ENCODE data around the gene TMPRSS6.

- TF ChIP-seq CTCF (IDR thresholded peaks at IDR 0.05) (no peak), POLR2A (IDR thresholded peaks at IDR 0.05) (no peak)
Observed at GRCh38 chr22:37092997-37093396, 16.5 kb downstream of the TMPRSS6 start.

Measured in esophagus squamous epithelium (tissue), 4 donors.